Endothelial cell of umbilical vein (primary cell): Measurements from ENCODE around the gene AGBL4. TPM values are rescaled to one million over a fixed set of nuclear protein-coding genes. Genes with fewer than 3 reads are reported as not detected.

ENCODE experiments used
- BruUV-seq: library from RNA; stranded (reverse); fragments of 400-500 nt; replicated peaks from 2 replicates; lab custom pipeline; 2021; lab: Mats Ljungman, UMichigan
- CTCF ChIA-PET: fragments of 300-600, 350-600 bp; sonication (Branson Sonifier 250); formaldehyde crosslinking; loops from one replicate; lab custom pipeline; 2021; ENCODE audit warnings: antibody characterized with exemption, inconsistent platforms; lab: Charles Lee
- POLR2A ChIA-PET: fragments of 300-600, 350-600 bp; sonication (Branson Sonifier 250); formaldehyde crosslinking; loops from one replicate; lab custom pipeline; 2021; ENCODE audit warnings: antibody characterized with exemption, inconsistent platforms; lab: Charles Lee
- DNase-seq: peaks from one replicate; pipeline ENCODE4 v3.0.0-alpha.2; 2011; ENCODE audit warnings: low read depth, low spot score
- FAIRE-seq: peaks from 2 replicates; lab custom pipeline; 2011; peaks lifted over from hg19 to GRCh38; lab: Jason Lieb, UNC
- H2AFZ ChIP-seq: 2 replicates; pipeline ENCODE4 v1.6.0; 2012; ENCODE audit warnings: low read depth, low read length, control low read depth, inconsistent platforms
- H3K27ac ChIP-seq: 2 replicates; pipeline ENCODE4 v1.5.1; 2011; ENCODE audit warnings: low read depth, mild to moderate bottlenecking, control low read depth, low read length, moderate library complexity; ENCODE audit not compliant: insufficient read depth
- H3K27me3 ChIP-seq, 2 experiments: 2 replicates each; pipeline versions ENCODE4 v1.6.0 to v1.6.1; 2011; ENCODE audit warnings: low read length in 2 of 2, mixed read lengths in 1 of 2; ENCODE audit not compliant: control insufficient read depth in 2 of 2, insufficient read depth in 2 of 2
- H3K36me3 ChIP-seq, 2 experiments: 2 replicates in 1 of 2; 3 replicates in 1 of 2; pipeline ENCODE4 v1.5.1; 2011; ENCODE audit warnings: low read length in 2 of 2, mild to moderate bottlenecking in 1 of 2, moderate library complexity in 1 of 2; ENCODE audit not compliant: control insufficient read depth in 2 of 2, insufficient read depth in 2 of 2; ENCODE audit errors: extremely low read depth in 1 of 2
- H3K4me1 ChIP-seq: 3 replicates; pipeline ENCODE4 v1.5.1; 2011; ENCODE audit warnings: mild to moderate bottlenecking, low read length; ENCODE audit not compliant: control insufficient read depth, insufficient read depth; ENCODE audit errors: extremely low read depth
- H3K4me2 ChIP-seq: 2 replicates; pipeline ENCODE4 v1.6.1; 2011; ENCODE audit warnings: low read length, control low read depth, mixed read lengths; ENCODE audit not compliant: insufficient read depth
- H3K4me3 ChIP-seq, 3 experiments: fragments of 200-600 bp in 1 of 3; sonication (generic), shearing (Covaris generic) in 1 of 3; replicated peaks in 1 of 3; 2 replicates each; pipeline ENCODE4 v1.5.1; 2011 to 2016; ENCODE audit warnings: control low read depth in 3 of 3, low read length in 3 of 3, mild to moderate bottlenecking in 2 of 3, inconsistent platforms in 1 of 3, low read depth in 1 of 3, moderate library complexity in 1 of 3; ENCODE audit not compliant: insufficient read depth in 1 of 3
- H3K79me2 ChIP-seq: 2 replicates; pipeline ENCODE4 v1.6.0; 2012; ENCODE audit warnings: low read length, inconsistent platforms; ENCODE audit not compliant: control insufficient read depth, insufficient read depth
- H3K9ac ChIP-seq: replicated peaks from 2 replicates; pipeline ENCODE3; 2011; ENCODE audit warnings: low read length, control low read depth; ENCODE audit not compliant: insufficient read depth; ENCODE audit errors: extremely low read depth
- H3K9me1 ChIP-seq: replicated peaks from 3 replicates; pipeline ENCODE4 v1.6.0; 2011; ENCODE audit warnings: mild to moderate bottlenecking, low read length; ENCODE audit not compliant: control insufficient read depth, insufficient read depth; ENCODE audit errors: extremely low read depth
- H3K9me3 ChIP-seq: replicated peaks from 2 replicates; pipeline ENCODE4 v1.5.1; 2012; ENCODE audit warnings: low read length, inconsistent platforms; ENCODE audit not compliant: control insufficient read depth, insufficient read depth
- H4K20me1 ChIP-seq: replicated peaks from 2 replicates; pipeline ENCODE3; 2011; ENCODE audit warnings: mild to moderate bottlenecking, low read length; ENCODE audit not compliant: control insufficient read depth, insufficient read depth; ENCODE audit errors: extremely low read depth
- CTCF ChIP-seq, 2 donors: IDR thresholded peaks; 1 replicate in 1 of 2; 2 replicates in 1 of 2; pipeline ENCODE4 v1.5.1; 2011; ENCODE audit warnings: low read length in 2 of 2, mild to moderate bottlenecking in 2 of 2, moderate library complexity in 2 of 2, control low read depth in 1 of 2, inconsistent platforms in 1 of 2, low read depth in 1 of 2; ENCODE audit not compliant: insufficient read depth in 1 of 2; ENCODE audit errors: extremely low read depth in 1 of 2
- EZH2 ChIP-seq: IDR thresholded peaks from 2 replicates; pipeline ENCODE4 v1.6.1; 2012; ENCODE audit warnings: borderline replicate concordance, low read depth, mild to moderate bottlenecking, moderate library complexity, low read length, inconsistent platforms; ENCODE audit not compliant: severe bottlenecking
- FOS ChIP-seq: IDR thresholded peaks from 2 replicates; pipeline ENCODE4 v1.6.1; 2011; ENCODE audit warnings: mild to moderate bottlenecking, low read length, moderate library complexity, borderline replicate concordance; ENCODE audit not compliant: insufficient read depth
- GATA2 ChIP-seq: IDR thresholded peaks from 2 replicates; pipeline ENCODE4 v1.7.0; 2011; ENCODE audit warnings: low read depth, mild to moderate bottlenecking, moderate library complexity, mixed read lengths, low read length; ENCODE audit not compliant: insufficient read length, insufficient read depth
- JUN ChIP-seq: IDR thresholded peaks from 2 replicates; pipeline ENCODE4 v1.6.1; 2011; ENCODE audit warnings: borderline replicate concordance, low read depth; ENCODE audit not compliant: insufficient read length, insufficient read depth
- MAX ChIP-seq: IDR thresholded peaks from 2 replicates; pipeline ENCODE4 v1.6.1; 2011; ENCODE audit not compliant: insufficient read depth, insufficient read length
- MYC ChIP-seq: IDR thresholded peaks from one replicate; pipeline ENCODE4 v1.6.1; 2011; ENCODE audit warnings: mild to moderate bottlenecking, low read depth, low read length
- POLR2A ChIP-seq: IDR thresholded peaks from 2 replicates; pipeline ENCODE4 v1.6.1; 2012; ENCODE audit warnings: low read depth, mild to moderate bottlenecking, control low read depth, low read length
- POLR2AphosphoS5 ChIP-seq: IDR thresholded peaks from 2 replicates; pipeline ENCODE4 v1.6.1; 2012; ENCODE audit warnings: low read depth, mild to moderate bottlenecking, control low read depth, low read length, moderate library complexity; ENCODE audit not compliant: insufficient read depth
- dilution Hi-C: fragments of 300-500 bp; cut with MboI; formaldehyde crosslinking; loops from one replicate; pipeline ENCODE4 v1.15.0; 2019; ENCODE audit warnings: low sequenced_read_pairs; ENCODE audit not compliant: extremely low pct_ligation_motif_present
- intact Hi-C: fragments of 100-400 bp; cut with micrococcal nuclease; formaldehyde crosslinking; loops from one replicate; pipeline ENCODE4 v1.10.0; 2022
- polyA plus RNA-seq, 4 experiments: library from polyadenylated mRNA; depleted of rRNA in 3 of 4; stranded (reverse) in 3 of 4; unstranded in 1 of 4; fragments of >200 nt; gene quantifications; 2 replicates each; pipeline versions ENCODE4 v1.2.1 to v1.2.3, GENCODE V29; 2011 to 2012; ENCODE audit warnings: missing spikeins in 1 of 4
- total RNA-seq: library from RNA; stranded (reverse); gene quantifications from 2 replicates; pipeline ENCODE4 v1.2.3, GENCODE V29; 2021

AGBL4 gene
- total and polyA plus RNA-seq, 2 donors (not counting 3 experiments of a cell fraction or from before 2014, with no cell fraction given) = not detected

DNA sequence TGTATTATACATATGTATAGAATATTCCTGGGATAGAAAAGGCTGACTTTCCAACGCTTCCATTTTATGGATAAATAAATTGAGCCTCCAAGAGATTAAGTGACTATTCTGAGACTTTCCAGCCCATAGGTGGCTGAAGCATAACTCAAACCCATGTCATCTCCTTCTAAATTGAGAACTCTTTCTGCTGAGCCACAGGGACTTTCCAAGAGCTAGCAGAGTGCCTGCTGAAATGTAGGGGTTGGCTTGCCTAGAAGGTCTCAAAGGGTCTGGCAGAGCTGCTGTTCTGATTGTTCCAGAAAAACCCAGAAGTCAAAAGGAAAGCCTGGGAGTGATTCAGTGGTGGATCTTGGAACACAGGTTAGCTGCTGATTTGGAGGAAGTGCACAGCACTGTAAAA lies 1100.6 kb downstream of the AGBL4 start:
- H3K9me1 ChIP-seq = no peaks in the 10 kb centered on the region
- no peaks in the 10 kb centered on the region for H3K36me3 ChIP-seq
- ChIA-PET POLR2A (no interaction called here), CTCF (no interaction called here)
- H2AFZ ChIP-seq = no peak overlapping the region
- no peaks in the 10 kb centered on the region for H3K79me2 ChIP-seq
- no peak overlapping the region for H3K4me3 ChIP-seq
- intact Hi-C loops (no loop called here), dilution Hi-C loops (no loop called here)
- no peaks in the 10 kb centered on the region for H3K4me1 ChIP-seq
- H3K9ac ChIP-seq = no peak overlapping the region
- BruUV-seq = no TSS peak
- H3K9me3 ChIP-seq = no peaks in the 10 kb centered on the region
- no peak overlapping the region for H3K27ac ChIP-seq
- no peak for FAIRE-seq
- no peaks in the 10 kb centered on the region for H3K27me3 ChIP-seq
- no peak for DNase-seq
- no peaks in the 10 kb centered on the region for H4K20me1 ChIP-seq
- H3K4me2 ChIP-seq = no peak overlapping the region
- TF ChIP-seq MYC (no peak), GATA2 (no peak), FOS (no peak)

GRCh38 chr1:48920851-48921250 lies 1102.9 kb downstream of the AGBL4 start:
- H3K4me3 ChIP-seq = no peak overlapping the region
- no peak overlapping the region for H3K4me2 ChIP-seq
- no peak overlapping the region for H2AFZ ChIP-seq
- no TSS peak for BruUV-seq
- intact Hi-C loops (no loop called here), dilution Hi-C loops (no loop called here)
- FAIRE-seq = no peak
- H4K20me1 ChIP-seq = no peaks in the 10 kb centered on the region
- no peaks in the 10 kb centered on the region for H3K4me1 ChIP-seq
- H3K27me3 ChIP-seq = no peaks in the 10 kb centered on the region
- H3K27ac ChIP-seq = no peak overlapping the region
- TF ChIP-seq FOS (no peak), EZH2 (no peak), CTCF (IDR thresholded peaks at IDR 0.05; ENCODE audit: extremely low read depth in 1 of 2, insufficient read depth in 1 of 2, low read depth in 1 of 2, low read length in 2 of 2) (no peak), MYC (no peak), JUN (no peak), MAX (no peak), GATA2 (no peak), POLR2A (no peak), POLR2AphosphoS5 (no peak)
- H3K36me3 ChIP-seq = no peaks in the 10 kb centered on the region
- no peaks in the 10 kb centered on the region for H3K9me1 ChIP-seq
- no peak overlapping the region for H3K9ac ChIP-seq
- POLR2A ChIA-PET = no interaction called here
- no peaks in the 10 kb centered on the region for H3K9me3 ChIP-seq
- DNase-seq = no peak
- CTCF ChIA-PET = no interaction called here
- H3K79me2 ChIP-seq = no peaks in the 10 kb centered on the region
